Activated CD8-positive, alpha-beta memory T cell treated with anti-CD3 and anti-CD28 coated beads, Interleukin-2, amount 50 U/mL, for 1 hour (primary cell): ENCODE results near the gene AIG1.
"Not testable (repeated sequence)": the region's sequence is repeated elsewhere in the genome, so short reads cannot be mapped to it uniquely, and the experiment has no call there.

ENCODE experiments used
- DNase-seq: peaks from one replicate; pipeline ENCODE4 v3.0.0-alpha.2; 2020; ENCODE audit errors: extremely low read depth

The AIG1 gene, protein sequence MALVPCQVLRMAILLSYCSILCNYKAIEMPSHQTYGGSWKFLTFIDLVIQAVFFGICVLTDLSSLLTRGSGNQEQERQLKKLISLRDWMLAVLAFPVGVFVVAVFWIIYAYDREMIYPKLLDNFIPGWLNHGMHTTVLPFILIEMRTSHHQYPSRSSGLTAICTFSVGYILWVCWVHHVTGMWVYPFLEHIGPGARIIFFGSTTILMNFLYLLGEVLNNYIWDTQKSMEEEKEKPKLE

DNA sequence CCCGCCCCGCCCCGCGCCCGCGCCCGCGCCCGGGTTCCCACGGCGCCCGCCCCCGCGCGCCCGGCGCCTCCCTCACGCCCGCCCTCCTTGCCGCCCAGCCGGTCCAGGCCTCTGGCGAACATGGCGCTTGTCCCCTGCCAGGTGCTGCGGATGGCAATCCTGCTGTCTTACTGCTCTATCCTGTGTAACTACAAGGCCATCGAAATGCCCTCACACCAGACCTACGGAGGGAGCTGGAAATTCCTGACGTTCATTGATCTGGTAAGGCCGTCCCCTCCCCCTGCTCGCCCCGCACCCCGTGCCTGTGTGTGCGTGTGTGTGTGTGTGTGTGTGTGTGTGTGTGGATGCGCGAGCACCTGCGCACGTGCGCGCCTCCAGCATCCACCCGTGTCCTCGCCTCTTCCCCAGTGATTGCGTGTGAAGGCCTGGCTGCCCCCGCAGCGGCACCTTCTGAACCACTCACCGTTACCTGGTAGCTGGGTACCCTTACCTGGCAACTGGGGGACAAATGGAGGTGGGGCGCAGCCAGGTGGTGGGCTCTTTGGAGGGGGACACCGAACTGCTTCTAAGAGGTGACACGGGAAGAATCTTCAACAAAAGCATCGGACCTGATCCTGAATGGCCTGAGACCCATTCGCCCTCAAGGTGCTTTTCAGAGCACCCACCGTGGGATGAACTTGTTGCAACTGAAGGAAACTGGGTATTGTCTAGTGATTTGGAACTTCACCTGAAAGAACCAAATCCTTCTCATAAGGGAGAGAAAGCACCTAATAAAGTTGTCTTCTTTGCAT, at the start of gene AIG1:
TSS of gene AIG1 (plus strand) at position 84 of the 791 bp plus-strand sequence. CDS start at position 121, 37 bp downstream.
- peak; percentile 22 for DNase-seq

DNA sequence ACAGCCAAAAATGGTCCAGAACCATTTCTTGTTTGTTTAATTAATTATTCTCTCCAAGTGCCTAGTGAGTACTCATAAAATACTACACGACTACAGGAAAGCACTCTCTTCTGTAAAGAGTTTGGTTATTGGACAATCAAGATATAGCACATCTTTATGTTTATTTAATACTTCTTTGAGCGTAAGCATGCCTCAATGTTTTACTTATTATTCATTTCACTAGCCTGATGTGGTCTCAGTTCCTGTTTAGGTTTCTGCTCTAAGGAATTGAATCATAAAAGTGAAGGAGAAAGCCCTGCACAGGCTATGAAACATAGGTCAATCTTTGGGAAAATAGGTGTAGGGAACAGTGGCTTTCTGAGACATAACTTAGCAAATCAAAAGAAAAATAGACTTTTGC, 45.9 kb upstream of the AIG1 start:
- DNase-seq, result no peak

DNA sequence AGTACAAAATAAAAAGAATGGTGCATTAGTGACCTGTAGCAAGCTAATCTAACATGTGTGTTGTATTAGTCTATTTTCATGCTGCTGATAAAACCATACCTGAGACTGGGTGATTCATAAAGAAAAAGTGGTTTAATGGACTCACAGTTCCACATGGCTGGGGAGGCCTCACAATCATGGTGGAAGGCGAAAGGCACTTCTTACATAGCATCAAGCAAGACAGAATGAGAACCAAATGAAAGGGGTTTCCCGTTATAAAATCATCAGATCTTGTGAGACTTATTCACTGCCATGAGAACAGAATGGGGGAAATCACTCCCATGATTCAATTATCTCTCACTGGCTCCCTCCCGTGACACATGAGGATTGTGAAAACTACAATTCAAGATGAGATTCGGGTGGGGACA, 45.4 kb upstream of the AIG1 start:
- DNase-seq, result no peak

DNA sequence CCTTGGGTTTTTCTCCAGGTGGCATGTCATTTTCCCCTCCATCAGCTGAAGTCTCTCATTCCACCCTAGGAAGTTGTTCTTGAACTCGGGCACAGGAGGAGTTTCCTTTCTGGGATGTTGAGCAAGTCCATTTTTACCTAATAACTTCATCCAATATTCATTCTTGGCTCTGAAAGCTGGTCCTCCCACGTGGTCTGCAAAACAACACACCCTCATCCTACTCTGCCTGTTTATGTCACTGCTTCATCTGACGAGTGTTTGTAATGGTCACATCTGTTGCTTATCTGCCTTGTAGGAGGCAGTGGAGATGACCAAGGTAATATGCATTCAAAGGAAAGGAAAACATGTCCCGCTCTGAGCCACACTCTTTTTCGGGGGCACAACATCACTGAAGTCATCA, 41.7 kb upstream of the AIG1 start:
- no peak for DNase-seq

DNA sequence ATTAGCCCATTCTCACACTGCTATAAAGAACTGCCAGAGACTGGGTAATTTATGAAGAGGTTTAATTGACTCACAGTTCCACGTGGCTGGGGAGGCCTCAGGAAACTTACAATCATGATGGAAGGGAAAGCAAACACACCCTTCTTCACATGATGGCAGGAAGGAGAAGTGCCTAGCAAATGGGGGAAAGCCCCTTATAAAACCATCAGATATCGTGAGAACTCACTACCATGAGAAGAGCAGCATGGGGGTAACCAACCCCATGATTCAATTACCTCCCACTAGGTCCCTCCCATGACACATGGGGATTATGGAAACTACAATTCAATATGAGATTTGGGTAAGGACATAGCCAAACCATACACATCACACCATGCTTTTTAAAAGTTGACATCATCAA, 39.8 kb upstream of the AIG1 start:
- not testable (repeated sequence) for DNase-seq

DNA sequence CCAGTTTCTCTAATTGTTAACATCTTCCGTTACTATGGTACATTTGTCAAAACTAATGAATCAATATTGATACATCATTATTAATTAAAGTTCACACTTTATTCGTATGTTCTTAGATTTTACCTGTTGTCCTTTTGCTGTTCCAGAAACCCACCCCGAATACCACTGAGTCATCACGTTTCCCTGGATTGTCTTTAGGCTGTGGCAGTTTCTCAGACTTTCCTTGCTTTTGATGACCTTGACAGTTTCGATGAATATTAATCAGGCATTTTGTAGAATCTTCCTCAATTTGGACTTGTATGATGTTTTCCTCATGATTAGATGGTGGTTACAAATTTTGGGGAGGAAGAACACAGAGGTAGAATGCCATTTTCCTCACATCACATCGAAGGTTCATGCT, 39.1 kb upstream of the AIG1 start:
- DNase-seq, result no peak

DNA sequence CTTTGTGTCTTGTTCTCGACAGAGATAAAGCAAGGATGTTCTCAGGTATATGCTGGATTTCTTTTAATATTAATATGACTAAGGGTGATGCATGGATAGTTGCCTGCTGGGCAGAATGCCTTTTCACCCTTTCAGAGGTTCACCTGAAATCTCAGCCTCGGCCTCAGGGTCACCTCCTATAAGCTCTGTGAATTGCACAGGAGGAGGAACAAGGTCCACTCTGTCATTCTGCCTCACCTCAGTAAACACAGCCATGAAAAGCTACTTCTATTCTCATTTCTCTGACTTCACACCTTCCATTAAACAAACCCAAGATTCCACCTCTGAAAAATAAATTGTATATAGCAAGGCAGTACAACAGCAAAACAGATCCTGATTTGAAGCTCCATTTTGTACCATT, 38.1 kb upstream of the AIG1 start:
- no peak for DNase-seq

DNA sequence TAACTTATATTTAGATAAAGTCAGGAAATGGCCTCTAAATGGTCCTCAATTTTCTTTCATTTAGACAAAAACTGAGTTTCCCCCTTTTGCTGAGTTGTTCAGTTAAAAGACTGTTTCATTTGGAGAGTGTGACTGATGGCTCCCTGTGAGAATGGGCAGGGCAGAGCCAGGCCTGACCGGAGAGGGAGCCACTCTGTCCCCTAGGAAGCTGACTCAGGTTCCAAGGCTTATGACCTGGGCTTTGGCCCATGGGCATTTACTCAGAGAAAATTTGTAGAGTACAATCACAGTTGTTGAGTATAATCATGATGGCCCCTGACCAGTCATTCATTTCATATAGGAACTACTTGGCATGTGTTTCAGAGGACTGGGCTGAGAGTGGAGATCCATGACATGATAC, 37.0 kb upstream of the AIG1 start:
- DNase-seq, result no peak

DNA sequence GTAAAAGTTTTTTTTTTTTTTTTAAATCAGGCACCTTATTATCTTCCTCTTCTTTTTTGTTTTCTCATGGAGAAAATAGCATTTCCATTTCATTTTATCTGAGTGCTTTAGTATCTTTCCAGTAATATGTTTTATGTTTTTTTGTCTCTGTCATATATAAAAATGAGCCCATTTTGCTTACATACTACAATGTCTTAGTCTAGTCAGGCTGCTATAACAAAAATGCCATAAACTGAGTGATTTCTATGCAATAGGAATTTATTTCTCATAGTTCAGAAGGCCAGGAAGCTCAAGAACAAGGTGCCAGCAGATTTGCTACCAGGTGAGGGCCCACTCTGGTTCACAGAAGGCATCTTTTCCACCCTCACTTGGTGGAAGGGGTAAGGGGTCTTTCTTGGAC, 35.7 kb upstream of the AIG1 start:
- DNase-seq, result no peak

DNA sequence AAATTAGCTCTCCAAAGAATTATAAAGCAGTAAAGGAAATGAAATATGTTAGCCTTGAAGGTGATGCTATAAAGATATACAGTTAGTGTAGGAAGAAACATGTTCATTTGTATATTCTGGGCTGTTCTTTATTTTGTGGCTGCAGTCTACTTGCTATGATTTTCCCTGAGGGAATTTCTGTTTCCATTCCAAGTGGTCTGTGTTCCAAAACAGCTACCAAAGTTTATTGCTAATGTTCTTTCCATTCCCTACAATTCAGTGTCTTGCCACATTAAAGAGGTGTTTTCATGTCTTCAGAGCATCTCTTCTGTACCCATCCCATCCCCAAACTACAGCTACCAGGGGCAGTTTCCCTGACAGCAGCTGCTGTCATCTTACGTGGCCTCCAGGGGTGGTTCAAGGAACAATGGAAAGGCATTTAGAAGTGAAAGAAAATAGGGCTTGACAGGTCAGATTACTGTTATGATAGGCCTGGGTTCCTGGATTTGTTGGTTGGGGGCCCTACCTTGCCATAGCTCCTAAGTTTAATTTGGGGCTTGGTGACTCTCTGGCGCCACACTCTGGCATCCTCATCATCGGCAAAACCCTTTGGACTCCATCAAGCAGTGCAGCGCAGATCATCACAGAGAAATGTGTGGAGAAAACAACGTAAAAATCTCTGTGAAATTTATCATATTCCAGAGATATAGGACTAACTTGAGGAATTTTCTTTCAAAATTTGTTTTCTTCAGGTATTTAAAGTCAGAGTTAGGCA, 33.8 kb upstream of the AIG1 start:
- DNase-seq, result no peak

DNA sequence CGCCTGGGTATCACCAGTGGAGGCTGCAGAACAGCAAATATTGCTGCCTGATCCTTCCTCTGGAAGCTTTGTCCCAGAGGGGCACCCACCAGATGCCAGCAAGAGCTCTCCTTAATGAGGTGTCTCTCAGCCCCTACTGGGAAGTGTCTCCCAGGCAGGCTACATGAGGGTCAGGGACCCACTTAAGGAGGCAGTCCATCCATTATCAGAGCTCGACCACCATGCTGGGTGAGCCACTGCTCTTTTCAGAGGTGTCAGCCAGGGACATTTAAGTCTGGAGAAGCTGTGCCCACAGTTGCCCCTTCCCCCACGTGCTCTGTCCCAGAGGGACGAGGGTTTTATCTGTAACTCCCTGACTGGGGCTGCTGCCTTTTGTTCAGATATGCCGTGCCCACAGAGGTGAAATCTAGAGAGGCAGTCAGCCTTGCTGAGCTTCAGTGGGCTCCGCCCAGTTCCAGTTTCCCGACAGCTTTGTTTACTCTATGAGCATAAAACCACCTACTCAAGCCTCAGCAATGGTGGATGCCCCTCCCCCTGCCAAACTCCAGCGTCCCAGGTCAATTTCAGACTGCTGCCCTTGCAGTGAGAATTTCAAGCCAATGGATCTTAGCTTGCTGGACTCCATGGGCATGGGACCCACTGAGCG, 25.9 kb upstream of the AIG1 start:
- no peak for DNase-seq

DNA sequence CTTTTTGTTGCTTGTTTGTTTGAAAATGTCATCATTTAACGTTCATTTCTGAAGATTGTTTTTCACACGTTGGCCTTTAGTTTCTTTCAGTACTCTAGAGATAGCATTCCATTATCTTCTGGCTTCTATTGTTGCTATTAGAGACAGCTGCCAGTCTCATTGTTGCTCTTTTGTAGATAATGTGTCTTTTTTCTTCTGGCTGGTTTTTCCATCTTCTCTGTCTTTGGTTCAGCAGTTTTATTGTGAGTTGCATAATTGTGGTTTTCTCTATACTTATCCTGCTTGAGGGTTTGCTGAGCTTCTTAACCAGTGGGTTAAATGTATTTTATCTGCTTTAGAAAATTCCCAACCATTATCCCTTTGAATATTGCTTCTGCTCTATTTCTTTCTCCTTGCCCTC, 23.2 kb upstream of the AIG1 start:
- DNase-seq, result no peak

DNA sequence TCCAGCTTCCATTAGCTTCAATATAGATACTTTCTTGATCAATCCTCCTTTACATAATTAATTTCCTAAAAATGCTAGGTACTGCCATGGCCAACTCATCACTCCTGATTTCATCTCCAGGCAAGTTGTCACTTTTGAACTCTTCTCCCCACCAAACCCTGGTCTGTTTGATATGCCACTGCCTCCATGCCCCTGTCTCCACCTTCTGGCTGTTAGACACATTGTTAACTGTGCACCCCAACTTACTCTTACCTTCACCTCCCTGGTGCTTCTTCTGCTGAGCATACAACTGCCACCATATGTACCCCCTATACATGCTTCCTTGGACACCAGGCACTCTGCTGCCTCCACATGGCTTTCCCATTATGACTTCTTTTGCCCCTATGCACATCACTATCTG, 21.9 kb upstream of the AIG1 start:
- no peak for DNase-seq

DNA sequence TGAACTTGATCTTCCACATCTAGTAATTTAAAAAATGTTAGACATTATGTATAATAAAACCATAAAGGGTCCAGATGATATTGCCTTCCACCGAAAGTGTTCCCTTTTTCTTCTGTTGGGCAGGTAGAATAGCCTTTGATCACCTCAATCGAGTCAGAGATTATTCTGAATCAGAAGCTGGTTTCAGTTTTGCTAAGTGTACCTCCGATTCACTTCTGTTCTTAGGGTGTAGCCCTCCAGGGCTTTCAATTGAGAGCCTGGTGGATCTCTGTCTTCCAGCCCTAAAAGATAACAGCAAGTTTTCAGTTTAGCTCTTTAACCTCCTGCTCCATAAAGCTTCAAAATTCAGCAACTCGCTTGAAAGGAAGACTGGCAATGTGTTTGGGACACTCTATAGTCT, 21.1 kb upstream of the AIG1 start:
- no peak for DNase-seq

DNA sequence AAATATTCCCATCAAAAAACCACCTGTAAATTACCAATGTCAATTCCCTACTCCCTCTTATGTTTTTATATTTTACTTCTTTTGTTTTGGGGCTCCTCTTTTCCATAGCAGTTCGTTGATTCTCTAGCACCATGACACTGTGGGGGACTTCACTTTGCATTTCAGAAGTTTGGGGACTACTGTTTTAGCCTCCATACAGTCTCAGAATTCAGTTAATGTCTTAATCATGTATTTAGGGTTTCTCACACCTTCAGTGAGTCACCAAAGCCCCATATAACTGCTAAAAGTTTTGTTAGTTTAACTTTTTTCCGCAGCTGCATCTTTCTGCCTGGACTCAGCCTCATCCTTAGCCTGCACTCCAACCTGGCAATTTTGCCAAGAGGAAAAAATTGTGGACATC, 20.7 kb upstream of the AIG1 start:
- DNase-seq, result no peak

DNA sequence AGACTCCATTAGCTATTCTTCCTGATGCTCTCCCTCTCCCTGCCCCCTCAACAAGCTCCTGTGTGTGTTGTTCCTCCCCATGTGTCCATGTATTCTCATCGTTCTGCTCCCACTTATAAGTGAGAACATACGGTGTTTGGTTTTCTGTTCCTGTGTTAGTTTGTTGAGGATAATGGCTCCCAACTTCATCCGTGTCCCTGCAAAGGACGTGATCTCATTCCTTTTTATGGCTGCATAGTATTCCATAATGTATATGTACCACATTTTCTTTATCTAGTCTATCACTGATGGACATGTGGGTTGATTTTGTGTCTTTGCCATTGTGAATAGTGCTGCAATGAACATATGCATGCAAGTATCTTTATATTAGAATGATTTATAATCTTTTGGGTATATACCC, 16.3 kb upstream of the AIG1 start:
- not testable (repeated sequence) for DNase-seq

DNA sequence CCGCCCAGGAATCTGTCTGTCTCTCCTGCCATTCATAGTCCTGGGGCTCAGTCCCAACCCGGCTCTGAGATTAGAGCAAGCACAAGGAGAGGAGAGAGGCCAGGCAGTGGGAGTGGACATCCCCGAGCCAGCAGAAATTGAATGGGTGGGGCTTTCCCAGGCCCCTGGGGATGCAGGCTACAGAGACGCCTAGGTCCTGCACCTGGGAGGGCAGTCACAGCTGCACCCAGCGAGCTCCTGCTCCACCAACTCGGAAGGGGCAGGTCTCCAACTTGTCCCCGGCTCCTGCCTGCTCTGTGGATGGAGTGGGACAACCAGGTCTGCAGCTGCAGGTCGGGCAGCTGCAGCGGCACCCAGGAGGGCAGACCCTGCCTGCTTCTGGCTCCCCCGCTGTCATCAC, 11.1 kb upstream of the AIG1 start:
- DNase-seq, result no peak

DNA sequence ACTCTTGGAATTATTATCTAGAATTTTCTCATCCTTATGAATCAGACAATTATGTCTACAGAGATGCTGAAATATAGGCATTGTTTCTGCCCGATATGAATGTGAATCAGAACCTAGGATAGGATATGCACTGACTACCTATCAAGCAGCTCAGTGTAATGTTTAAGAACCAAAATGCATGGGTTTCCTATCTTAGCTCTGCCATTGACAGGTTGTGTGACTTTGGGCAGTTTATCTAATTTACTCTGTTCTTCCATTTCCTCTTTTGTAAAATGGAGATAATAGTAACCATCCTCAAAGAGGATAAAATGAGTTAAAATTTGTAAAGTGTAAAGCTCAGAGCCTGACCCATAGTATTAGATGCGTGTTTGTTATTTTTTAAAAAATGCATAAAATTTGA, 10.2 kb upstream of the AIG1 start:
- no peak for DNase-seq

DNA sequence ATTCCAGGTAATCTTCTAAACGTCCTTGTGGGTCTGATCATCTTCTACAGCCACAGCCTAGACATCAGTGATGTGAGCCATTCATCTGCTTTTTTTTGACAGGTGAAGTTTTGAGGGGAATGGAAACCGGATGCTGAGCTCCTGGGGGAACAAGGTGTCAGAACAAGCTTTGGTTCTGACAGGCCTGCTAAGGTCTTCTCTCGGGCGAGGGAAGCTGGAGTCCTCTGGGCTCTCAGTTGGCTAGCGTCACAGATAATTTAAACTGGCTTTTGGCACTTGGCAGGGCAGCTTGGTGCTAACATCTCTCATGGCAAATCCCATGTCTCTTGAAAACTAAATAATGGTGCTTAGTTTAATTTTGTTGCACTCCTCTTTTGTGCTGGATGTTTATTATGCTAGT, 8.4 kb upstream of the AIG1 start:
- DNase-seq, result no peak

DNA sequence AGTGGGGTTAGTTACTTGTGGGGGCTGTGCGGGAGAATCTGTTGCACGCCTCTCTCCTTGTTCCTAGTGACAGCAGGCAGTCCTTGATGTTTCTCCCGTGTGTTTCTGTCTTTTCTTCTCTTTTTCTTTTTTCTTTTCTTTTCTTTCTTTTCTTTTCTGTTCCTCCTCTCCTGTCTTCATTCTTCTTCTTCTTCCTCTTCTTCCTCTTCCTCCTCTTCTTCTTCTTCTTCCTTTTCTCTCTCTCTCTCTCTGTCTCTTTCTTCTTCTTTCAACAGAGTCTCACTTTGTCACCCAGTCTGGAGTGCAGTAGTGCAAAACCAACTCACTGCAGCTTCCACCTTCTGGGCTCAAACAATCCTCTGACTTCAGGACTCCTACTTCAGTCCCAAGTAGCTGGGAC, 6.8 kb upstream of the AIG1 start:
- no peak for DNase-seq

DNA sequence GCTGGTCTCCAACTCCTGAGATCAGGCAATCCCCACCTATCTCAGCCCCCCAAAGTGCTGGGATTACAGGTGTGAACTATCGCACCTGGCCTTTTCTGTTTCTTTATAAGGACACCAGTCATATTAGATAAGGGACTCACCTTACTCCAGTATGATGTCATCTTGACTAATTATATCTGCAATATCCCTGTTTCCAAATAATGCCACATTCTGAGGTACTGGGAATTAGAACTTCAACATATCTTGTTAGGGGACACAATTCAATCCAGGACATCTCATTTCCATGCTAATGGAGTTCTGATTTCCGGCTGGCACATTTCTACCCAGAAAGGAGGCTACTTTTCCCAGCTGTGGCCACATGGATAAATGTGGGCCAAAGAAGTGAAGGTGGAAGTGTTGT, 6.4 kb upstream of the AIG1 start:
- DNase-seq, result no peak

DNA sequence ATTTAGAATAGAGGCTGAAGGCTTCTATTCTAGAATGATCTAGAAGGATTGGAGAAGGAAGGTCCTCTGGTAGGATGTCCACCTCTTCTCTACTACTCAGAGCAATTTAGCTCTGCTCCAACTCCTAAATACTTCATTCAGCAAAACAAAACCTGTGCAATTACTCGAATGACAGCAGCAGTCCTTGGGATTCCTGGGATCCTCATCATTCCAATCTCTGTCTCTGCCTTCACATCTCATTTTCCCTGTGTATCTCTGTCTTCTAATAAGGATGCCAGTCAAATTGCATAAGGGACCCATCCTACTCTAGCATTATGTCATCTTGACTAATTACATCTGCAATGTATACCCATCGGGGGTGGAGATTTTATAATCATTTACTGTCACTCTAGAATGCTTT, 5.5 kb upstream of the AIG1 start:
- DNase-seq, result no peak
